ENCODE data around the gene OPN1SW.

OPN1SW gene

DNA sequence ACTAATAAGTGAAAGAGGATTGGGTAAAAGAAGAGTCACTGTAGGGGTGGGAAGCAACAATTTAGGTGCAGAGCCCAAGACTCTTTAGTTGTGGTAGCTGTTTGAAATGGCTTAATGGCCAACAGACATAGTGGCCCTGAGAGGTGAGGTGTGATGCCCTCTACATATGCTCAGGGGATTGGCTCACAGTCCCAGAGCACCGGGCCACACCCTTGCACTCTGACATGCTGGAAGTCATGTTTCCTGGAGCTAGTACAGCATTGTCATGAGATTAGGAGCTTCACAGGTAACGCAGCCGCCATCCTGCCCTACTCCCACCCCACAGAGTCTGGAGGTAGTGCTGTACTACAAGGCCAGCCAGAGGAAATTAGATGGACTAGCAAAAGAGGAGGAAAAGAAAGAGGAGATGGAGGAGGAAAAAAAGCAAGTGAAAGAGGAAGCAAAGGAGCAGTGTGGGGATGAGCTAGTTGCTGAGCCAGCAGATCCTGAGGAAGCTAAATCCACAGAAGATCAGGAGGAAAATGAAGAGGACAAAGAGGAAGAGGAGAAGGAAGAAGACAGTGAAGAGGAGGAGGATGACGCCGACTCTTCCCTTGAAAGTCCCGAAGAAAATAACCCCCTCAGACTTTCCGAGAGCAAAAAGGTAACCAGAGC is 39.8 kb upstream of the OPN1SW start:
- no peak overlapping the region for H3K4me3 ChIP-seq (ENCODE audit: low read depth, low read length, poor library complexity, severe bottlenecking)
- no peak overlapping the region for H3K9ac ChIP-seq (ENCODE audit: low read length)
- no peaks in the 10 kb centered on the region for H3F3A ChIP-seq (ENCODE audit: insufficient read depth, low read length)
- TF ChIP-seq, protein P1, sequence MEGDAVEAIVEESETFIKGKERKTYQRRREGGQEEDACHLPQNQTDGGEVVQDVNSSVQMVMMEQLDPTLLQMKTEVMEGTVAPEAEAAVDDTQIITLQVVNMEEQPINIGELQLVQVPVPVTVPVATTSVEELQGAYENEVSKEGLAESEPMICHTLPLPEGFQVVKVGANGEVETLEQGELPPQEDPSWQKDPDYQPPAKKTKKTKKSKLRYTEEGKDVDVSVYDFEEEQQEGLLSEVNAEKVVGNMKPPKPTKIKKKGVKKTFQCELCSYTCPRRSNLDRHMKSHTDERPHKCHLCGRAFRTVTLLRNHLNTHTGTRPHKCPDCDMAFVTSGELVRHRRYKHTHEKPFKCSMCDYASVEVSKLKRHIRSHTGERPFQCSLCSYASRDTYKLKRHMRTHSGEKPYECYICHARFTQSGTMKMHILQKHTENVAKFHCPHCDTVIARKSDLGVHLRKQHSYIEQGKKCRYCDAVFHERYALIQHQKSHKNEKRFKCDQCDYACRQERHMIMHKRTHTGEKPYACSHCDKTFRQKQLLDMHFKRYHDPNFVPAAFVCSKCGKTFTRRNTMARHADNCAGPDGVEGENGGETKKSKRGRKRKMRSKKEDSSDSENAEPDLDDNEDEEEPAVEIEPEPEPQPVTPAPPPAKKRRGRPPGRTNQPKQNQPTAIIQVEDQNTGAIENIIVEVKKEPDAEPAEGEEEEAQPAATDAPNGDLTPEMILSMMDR (IDR thresholded peaks at IDR 0.05; ENCODE audit: low read length): no peak
- TF ChIP-seq EZH2 (IDR thresholded peaks at IDR 0.05; ENCODE audit: borderline replicate concordance, low read length): no peak
- H3K9me2 ChIP-seq (ENCODE audit: low read depth, low read length): no peaks in the 10 kb centered on the region
- no peak overlapping the region for H3K4me2 ChIP-seq (ENCODE audit: low read length)
- H3K36me3 ChIP-seq (ENCODE audit: insufficient read depth, low read length): no peaks in the 10 kb centered on the region
- no peaks in the 10 kb centered on the region for H3K79me2 ChIP-seq (ENCODE audit: insufficient read depth, low read length)
- peaks cover 5% of the 10 kb centered on the region for H3K4me1 ChIP-seq (ENCODE audit: insufficient read depth, low read length, severe bottlenecking)
- 0 out of 2 replicates have a peak, but pooled peaks cover 10% of the 10 kb centered on the region for H3K27me3 ChIP-seq (ENCODE audit: insufficient read depth, low read length)
- no peak overlapping the region for H3K27ac ChIP-seq (ENCODE audit: low read depth, low read length, poor library complexity, severe bottlenecking)
- H4K20me1 ChIP-seq (ENCODE audit: insufficient read depth, low read length): no peaks in the 10 kb centered on the region
- H2AFZ ChIP-seq (ENCODE audit: low read length): no peak overlapping the region
- no peaks in the 10 kb centered on the region for H3K9me3 ChIP-seq (ENCODE audit: low read length)

DNA sequence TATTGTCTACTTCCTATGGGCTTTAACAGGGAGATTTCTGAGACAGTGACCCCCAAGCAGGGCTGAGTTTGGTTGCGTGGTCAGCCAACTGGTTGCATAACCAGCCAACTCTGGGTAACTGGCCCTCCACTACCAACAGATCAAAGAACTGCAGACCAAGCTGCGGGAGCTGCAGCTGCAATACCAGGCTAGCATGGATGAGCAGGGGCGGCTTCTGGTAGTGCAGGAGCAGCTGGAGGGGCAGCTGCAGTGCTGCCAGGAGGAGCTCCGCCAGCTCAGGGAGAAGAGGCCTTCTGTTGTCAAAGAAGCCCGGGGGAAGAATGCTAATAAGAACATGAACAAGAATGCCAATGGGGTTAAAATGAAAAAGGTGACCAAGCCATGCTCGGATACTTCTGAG is 38.9 kb upstream of the OPN1SW start:
- H3K4me3 ChIP-seq (ENCODE audit: low read depth, low read length, poor library complexity, severe bottlenecking): no peak overlapping the region
- TF ChIP-seq, protein P1 (IDR thresholded peaks at IDR 0.05; ENCODE audit: low read length): no peak
- no peak for TF ChIP-seq EZH2 (IDR thresholded peaks at IDR 0.05; ENCODE audit: borderline replicate concordance, low read length)

DNA sequence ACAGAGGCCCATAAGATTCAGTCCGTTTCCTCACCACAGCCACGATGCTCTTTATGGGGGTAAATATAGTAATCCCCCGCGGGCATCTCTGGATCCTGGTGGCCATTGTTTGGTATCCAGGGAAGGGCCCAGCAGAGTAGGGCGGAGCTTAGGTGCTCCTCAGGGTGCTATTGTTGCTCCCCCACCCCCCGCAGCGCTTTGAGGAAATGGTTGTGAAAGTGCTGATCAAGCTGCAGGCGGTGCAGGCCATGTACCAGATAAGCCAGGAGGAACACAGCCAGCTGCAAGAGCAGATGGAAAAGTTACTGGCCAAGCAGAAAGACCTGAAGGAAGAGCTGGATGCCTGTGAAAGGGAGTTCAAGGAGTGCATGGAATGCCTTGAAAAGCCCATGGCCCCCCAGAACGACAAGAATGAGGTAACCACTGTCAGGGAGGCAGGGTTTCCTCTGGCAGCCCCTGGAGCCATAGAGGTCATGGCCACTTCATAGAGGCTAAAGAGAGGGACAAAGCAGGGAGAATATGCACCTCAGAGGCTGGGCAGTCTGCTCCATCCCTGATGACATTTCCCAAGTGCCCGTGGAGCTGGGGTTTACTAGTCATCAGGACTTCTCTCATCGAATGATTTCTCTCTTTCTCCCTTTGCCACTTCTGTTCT is 37.0 kb upstream of the OPN1SW start:
- H3K4me1 ChIP-seq (ENCODE audit: insufficient read depth, low read length, severe bottlenecking): no peaks in the 10 kb centered on the region
- H3K9ac ChIP-seq (ENCODE audit: low read length): no peak overlapping the region
- H3K4me3 ChIP-seq (ENCODE audit: low read depth, low read length, poor library complexity, severe bottlenecking): no peak overlapping the region
- no peaks in the 10 kb centered on the region for H3K9me2 ChIP-seq (ENCODE audit: low read depth, low read length)
- no peak for TF ChIP-seq EZH2 (IDR thresholded peaks at IDR 0.05; ENCODE audit: borderline replicate concordance, low read length)
- TF ChIP-seq, protein P1 (IDR thresholded peaks at IDR 0.05; ENCODE audit: low read length): no peak
- H3F3A ChIP-seq (ENCODE audit: insufficient read depth, low read length): no peaks in the 10 kb centered on the region
- H3K4me2 ChIP-seq (ENCODE audit: low read length): no peak overlapping the region
- no peaks in the 10 kb centered on the region for H3K9me3 ChIP-seq (ENCODE audit: low read length)
- H3K79me2 ChIP-seq (ENCODE audit: insufficient read depth, low read length): no peaks in the 10 kb centered on the region
- H2AFZ ChIP-seq (ENCODE audit: low read length): no peak overlapping the region
- no peaks in the 10 kb centered on the region for H4K20me1 ChIP-seq (ENCODE audit: insufficient read depth, low read length)
- peaks cover 10% of the 10 kb centered on the region; the same call in 1 of the 2 replicates for H3K27me3 ChIP-seq (ENCODE audit: insufficient read depth, low read length)
- H3K36me3 ChIP-seq (ENCODE audit: insufficient read depth, low read length): no peaks in the 10 kb centered on the region
- H3K27ac ChIP-seq (ENCODE audit: low read depth, low read length, poor library complexity, severe bottlenecking): no peak overlapping the region

More for the DNA sequence above, 38.9 kb upstream of the OPN1SW start:
- no peaks in the 10 kb centered on the region for H3K9me3 ChIP-seq (ENCODE audit: low read length)
- no peak overlapping the region for H3K4me2 ChIP-seq (ENCODE audit: low read length)
- no peaks in the 10 kb centered on the region for H3K4me1 ChIP-seq (ENCODE audit: insufficient read depth, low read length, severe bottlenecking)
- no peaks in the 10 kb centered on the region for H3K79me2 ChIP-seq (ENCODE audit: insufficient read depth, low read length)
- H3K9me2 ChIP-seq (ENCODE audit: low read depth, low read length): no peaks in the 10 kb centered on the region
- no peaks in the 10 kb centered on the region for H4K20me1 ChIP-seq (ENCODE audit: insufficient read depth, low read length)
- H3K9ac ChIP-seq (ENCODE audit: low read length): no peak overlapping the region
- no peaks in the 10 kb centered on the region for H3F3A ChIP-seq (ENCODE audit: insufficient read depth, low read length)
- 0 out of 2 replicates have a peak, but pooled peaks cover 10% of the 10 kb centered on the region for H3K27me3 ChIP-seq (ENCODE audit: insufficient read depth, low read length)
- no peak overlapping the region for H2AFZ ChIP-seq (ENCODE audit: low read length)
- H3K27ac ChIP-seq (ENCODE audit: low read depth, low read length, poor library complexity, severe bottlenecking): no peak overlapping the region
- H3K36me3 ChIP-seq (ENCODE audit: insufficient read depth, low read length): no peaks in the 10 kb centered on the region

Measured in OCI-LY1 (cell line).